ENCODE results near the gene MARVELD1. TPM values are rescaled to one million over a fixed set of nuclear protein-coding genes. Genes with fewer than 3 reads are reported as not detected.

MARVELD1 gene
- total RNA-seq, 1 donor from 2014 or later: 6.5 TPM

Other genes starting within 250 kb of the MARVELD1 start
- gene MMS19, start 215.3 kb upstream of the MARVELD1 start, total RNA-seq: 106 and 108 TPM in 2 replicates
- gene UBTD1, start 214.8 kb upstream of the MARVELD1 start, total RNA-seq: 1.6 and 1.8 TPM in 2 replicates
- 0.18 and 0.57 TPM in 2 replicates for gene ANKRD2, start 141.0 kb upstream of the MARVELD1 start, total RNA-seq
- not detected in 2 replicates for gene HOGA1, start 129.3 kb upstream of the MARVELD1 start, total RNA-seq
- gene C10orf62, start 124.0 kb upstream of the MARVELD1 start, total RNA-seq: not detected in 2 replicates
- 1.8 and 2.9 TPM in 2 replicates for gene MORN4, start 80.2 kb upstream of the MARVELD1 start, total RNA-seq
- gene PI4K2A, start 73.1 kb upstream of the MARVELD1 start, total RNA-seq: 15.8 and 17.4 TPM in 2 replicates
- gene AVPI1, start 26.5 kb upstream of the MARVELD1 start, total RNA-seq: 2.3 and 2.4 TPM in 2 replicates
- 35.0 and 40.2 TPM in 2 replicates for gene ZFYVE27, start 23.4 kb downstream of the MARVELD1 start, total RNA-seq
- not detected in 2 replicates for gene SFRP5, start 58.3 kb downstream of the MARVELD1 start, total RNA-seq
- 0.34 and 0.62 TPM in 2 replicates for gene GOLGA7B, start 136.1 kb downstream of the MARVELD1 start, total RNA-seq

Data from activated T-helper 2 cell treated with anti-CD3 and anti-CD28 coated beads, Interferon-gamma antibody, Interleukin-2, Interleukin-4, amounts not matched to agents 10 μg/mL and 5 μg/mL and 100 μg/mL, durations not matched to agents 14 hours and 24 hours and 36 hours (primary cell).